ENCODE results near the gene SULT2A1.

SULT2A1 gene

DNA sequence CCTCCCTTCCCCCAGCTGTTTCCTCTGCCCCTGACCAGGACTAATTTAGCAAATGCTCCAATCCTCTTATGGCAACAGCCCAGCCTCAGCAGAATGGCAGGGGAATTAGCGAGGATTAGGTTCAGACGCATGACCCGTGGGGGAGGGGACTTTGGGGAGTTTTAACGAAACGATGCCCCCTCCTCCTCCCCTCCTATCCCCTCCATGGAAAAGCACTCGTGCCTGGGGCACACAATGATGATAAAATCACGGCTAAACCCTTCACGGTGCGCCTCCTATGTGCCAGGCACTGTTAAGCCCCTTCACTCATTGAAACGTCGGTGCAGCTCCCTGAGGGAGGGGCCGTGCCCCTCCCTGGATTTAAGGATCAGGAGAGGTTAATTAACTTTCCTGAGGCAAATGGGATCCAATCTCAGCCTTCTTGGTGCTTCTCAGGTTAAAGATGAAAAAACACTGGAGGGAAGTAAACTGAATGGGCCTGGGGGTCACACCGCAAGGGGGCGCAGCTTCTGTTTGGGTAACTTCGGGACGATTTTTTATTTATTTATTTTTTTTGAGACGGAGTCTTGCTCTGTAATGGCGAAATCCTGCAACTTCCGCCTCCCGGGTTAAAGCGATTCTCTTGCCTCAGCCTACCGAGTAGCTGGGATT lies 37.2 kb downstream of the SULT2A1 start:
- no peak for TF ChIP-seq POLR2AphosphoS5 (IDR thresholded peaks at IDR 0.05; ENCODE audit: low read depth, low read length)
- TF ChIP-seq, protein P1, sequence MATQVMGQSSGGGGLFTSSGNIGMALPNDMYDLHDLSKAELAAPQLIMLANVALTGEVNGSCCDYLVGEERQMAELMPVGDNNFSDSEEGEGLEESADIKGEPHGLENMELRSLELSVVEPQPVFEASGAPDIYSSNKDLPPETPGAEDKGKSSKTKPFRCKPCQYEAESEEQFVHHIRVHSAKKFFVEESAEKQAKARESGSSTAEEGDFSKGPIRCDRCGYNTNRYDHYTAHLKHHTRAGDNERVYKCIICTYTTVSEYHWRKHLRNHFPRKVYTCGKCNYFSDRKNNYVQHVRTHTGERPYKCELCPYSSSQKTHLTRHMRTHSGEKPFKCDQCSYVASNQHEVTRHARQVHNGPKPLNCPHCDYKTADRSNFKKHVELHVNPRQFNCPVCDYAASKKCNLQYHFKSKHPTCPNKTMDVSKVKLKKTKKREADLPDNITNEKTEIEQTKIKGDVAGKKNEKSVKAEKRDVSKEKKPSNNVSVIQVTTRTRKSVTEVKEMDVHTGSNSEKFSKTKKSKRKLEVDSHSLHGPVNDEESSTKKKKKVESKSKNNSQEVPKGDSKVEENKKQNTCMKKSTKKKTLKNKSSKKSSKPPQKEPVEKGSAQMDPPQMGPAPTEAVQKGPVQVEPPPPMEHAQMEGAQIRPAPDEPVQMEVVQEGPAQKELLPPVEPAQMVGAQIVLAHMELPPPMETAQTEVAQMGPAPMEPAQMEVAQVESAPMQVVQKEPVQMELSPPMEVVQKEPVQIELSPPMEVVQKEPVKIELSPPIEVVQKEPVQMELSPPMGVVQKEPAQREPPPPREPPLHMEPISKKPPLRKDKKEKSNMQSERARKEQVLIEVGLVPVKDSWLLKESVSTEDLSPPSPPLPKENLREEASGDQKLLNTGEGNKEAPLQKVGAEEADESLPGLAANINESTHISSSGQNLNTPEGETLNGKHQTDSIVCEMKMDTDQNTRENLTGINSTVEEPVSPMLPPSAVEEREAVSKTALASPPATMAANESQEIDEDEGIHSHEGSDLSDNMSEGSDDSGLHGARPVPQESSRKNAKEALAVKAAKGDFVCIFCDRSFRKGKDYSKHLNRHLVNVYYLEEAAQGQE (IDR thresholded peaks at IDR 0.05; ENCODE audit: insufficient read depth in 1 of 2, low read depth in 2 of 2, low read length in 2 of 2): no peak
- TF ChIP-seq SIN3A (IDR thresholded peaks at IDR 0.05; ENCODE audit: borderline replicate concordance, insufficient read depth, low read length): no peak
- TF ChIP-seq TAF1 (IDR thresholded peaks at IDR 0.05; ENCODE audit: borderline replicate concordance, insufficient read depth, low read length): no peak
- no peak for TF ChIP-seq FOXP2 (optimal IDR thresholded peaks at IDR 0.05; ENCODE audit: borderline replicate concordance, extremely low read depth, extremely low read length, insufficient read depth)

- TF ChIP-seq, protein P1 (IDR thresholded peaks at IDR 0.05; ENCODE audit: insufficient read depth in 1 of 2, low read depth in 2 of 2, low read length in 2 of 2): no peak
- TF ChIP-seq FOXP2 (optimal IDR thresholded peaks at IDR 0.05; ENCODE audit: borderline replicate concordance, extremely low read depth, extremely low read length, insufficient read depth): no peak
Observed at GRCh38 chr19:47848425-47848822, 37.7 kb downstream of the SULT2A1 start.

DNA sequence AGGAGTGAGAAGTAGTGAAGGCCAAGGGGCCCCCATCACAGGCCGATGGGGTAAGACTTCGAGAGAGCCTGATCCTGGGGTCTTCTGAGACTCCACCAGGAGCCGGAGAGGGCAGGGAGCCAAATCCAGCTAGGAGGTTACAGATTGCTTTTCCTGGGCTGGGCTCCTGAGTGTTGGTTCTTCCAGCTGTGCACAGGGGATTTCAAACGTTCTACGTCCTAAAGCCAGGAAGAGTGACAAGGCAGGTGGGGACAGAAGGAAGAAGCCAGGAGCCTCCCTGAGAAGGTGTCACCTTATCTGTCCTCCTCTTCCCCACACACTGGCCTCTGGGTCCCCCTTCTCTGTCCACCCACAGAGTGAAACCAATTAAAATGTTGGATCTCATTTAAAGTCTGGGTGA lies 43.2 kb downstream of the SULT2A1 start:
- no peak for TF ChIP-seq SIN3A (IDR thresholded peaks at IDR 0.05; ENCODE audit: borderline replicate concordance, insufficient read depth, low read length)
- no peak for TF ChIP-seq TAF1 (IDR thresholded peaks at IDR 0.05; ENCODE audit: borderline replicate concordance, insufficient read depth, low read length)
- TF ChIP-seq, protein P1 (IDR thresholded peaks at IDR 0.05; ENCODE audit: insufficient read depth in 1 of 2, low read depth in 2 of 2, low read length in 2 of 2): no peak
- TF ChIP-seq POLR2AphosphoS5 (IDR thresholded peaks at IDR 0.05; ENCODE audit: low read depth, low read length): no peak
- no peak for TF ChIP-seq FOXP2 (optimal IDR thresholded peaks at IDR 0.05; ENCODE audit: borderline replicate concordance, extremely low read depth, extremely low read length, insufficient read depth)

- TF ChIP-seq, protein P1 (IDR thresholded peaks at IDR 0.05; ENCODE audit: insufficient read depth in 1 of 2, low read depth in 2 of 2, low read length in 2 of 2): no peak
- TF ChIP-seq POLR2AphosphoS5 (IDR thresholded peaks at IDR 0.05; ENCODE audit: low read depth, low read length): no peak
- TF ChIP-seq SIN3A (IDR thresholded peaks at IDR 0.05; ENCODE audit: borderline replicate concordance, insufficient read depth, low read length): no peak
- TF ChIP-seq FOXP2 (optimal IDR thresholded peaks at IDR 0.05; ENCODE audit: borderline replicate concordance, extremely low read depth, extremely low read length, insufficient read depth): no peak
- no peak for TF ChIP-seq TAF1 (IDR thresholded peaks at IDR 0.05; ENCODE audit: borderline replicate concordance, insufficient read depth, low read length)
Observed at GRCh38 chr19:47839913-47840312, 46.2 kb downstream of the SULT2A1 start.

DNA sequence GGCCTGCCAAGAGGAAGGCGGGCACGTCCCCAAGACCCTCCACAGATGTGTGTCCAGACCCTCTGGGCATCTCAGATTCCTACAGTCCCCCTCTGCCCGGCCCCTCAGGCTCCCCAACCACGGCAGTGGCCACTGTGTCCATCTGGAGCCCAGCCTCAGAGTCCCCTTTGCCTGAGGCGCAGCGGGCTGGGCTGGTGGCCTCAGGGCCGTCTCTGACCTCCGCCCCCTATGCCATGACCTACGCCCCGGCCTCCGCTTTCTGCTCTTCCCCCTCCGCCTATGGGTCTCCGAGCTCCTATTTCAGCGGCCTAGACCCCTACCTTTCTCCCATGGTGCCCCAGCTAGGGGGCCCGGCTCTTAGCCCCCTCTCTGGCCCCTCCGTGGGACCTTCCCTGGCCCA lies 46.7 kb downstream of the SULT2A1 start:
- TF ChIP-seq FOXP2 (optimal IDR thresholded peaks at IDR 0.05; ENCODE audit: borderline replicate concordance, extremely low read depth, extremely low read length, insufficient read depth): no peak

All from PFSK-1 (cell line).